ENCODE results near the gene BUD13.

DNA sequence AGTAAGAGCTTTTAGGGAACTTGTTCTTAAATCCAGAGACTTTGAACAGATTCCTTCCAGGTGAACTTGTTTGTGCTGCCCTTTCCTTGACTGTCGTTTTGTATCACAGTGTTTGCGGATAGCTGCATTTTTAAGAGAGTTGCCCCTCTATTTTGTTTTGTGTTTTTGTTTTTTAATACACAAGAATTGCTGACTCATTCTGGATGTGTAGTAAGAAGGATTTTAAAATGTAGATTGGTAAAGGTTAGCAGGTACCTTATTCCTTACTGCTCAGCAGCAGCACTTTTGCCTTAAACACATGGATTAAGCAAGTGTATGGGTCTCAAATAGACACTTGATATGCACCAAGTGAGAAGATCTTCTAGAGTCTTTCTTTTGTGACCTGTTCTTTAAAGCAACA, 27.8 kb upstream of the BUD13 start:
- TF ChIP-seq EZH2 (IDR thresholded peaks at IDR 0.05; ENCODE audit: insufficient read depth, poor library complexity, severe bottlenecking) (no peak), EZH2phosphoT487 (IDR thresholded peaks at IDR 0.05; ENCODE audit: insufficient read depth, low read depth) (no peak)
